ENCODE results near the gene CAPN5. TPM values are rescaled to one million over a fixed set of nuclear protein-coding genes. Genes with fewer than 3 reads are reported as not detected.

The CAPN5 gene
- total and polyA plus RNA-seq, 2 of the 13 experiments (the other 11 are each of a cell fraction or from before 2014, with no cell fraction given), result 0.27 to 1.2 TPM

DNA sequence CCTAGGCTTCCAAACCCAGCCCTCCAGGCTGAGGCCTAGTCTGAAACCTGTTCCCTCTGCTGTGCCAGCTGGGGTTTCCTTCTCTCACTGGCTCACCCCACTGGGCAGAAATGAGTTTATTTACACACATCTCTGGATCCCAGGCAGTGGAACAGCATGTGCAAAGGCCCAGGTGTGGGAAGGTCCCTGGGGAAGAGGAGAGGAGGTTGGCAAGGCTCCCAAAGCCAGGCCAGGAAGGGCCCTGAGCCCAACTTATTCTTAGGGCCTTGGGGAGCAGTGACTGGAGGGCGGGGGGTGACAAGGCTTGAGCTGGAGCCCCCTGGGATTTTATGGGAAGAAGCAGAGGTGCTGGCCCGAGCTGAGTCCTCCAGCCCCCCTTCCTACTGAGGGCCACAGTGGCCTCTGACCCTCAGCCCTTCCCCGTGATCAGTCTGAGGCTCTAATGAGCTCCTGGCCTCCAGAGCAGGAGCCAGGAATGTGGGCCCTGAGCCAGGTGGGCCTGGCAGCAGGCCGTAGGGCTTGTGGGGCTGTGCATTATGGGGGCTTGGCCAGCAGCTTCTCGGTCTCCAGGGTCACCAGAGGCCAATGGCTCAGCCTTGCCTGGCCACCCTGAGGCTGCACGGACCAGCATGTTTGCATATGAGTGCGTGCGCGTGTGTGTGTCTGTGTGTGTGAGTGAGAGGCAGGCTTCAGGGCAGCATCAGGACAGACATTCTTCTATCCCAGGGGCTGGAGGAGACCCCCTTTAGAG is 64.2 kb downstream of the CAPN5 start (continued):
- TF ChIP-seq GABPA (IDR thresholded peaks at IDR 0.05; ENCODE audit: low read depth, low read length) (no peak), GABPA (CRISPR knock-in tag; IDR thresholded peaks at IDR 0.05; ENCODE audit: low read depth) (no peak), NR2F6 (IDR thresholded peaks at IDR 0.05) (peak; percentile 91), NR2F6 (CRISPR knock-in tag; IDR thresholded peaks at IDR 0.05) (peak; percentile 96), BRCA1 (CRISPR knock-in tag; IDR thresholded peaks at IDR 0.05) (no peak), U2AF2 (IDR thresholded peaks at IDR 0.05; ENCODE audit: low read depth, low read length) (no peak), FLYWCH1 (CRISPR knock-in tag; IDR thresholded peaks at IDR 0.05) (no peak), ZNF792 (CRISPR knock-in tag; IDR thresholded peaks at IDR 0.05) (peak; percentile 26; the same call in 1 of the 2 replicates), KLF13 (CRISPR knock-in tag; IDR thresholded peaks at IDR 0.05) (no peak), ZFP36L2 (CRISPR knock-in tag; IDR thresholded peaks at IDR 0.05) (no peak), MEIS1 (CRISPR knock-in tag; IDR thresholded peaks at IDR 0.05; ENCODE audit: borderline replicate concordance) (no peak), SIX4 (CRISPR knock-in tag; IDR thresholded peaks at IDR 0.05) (no peak), ZMYM4 (CRISPR knock-in tag; IDR thresholded peaks at IDR 0.05) (peak; percentile 70), EP300 (IDR thresholded peaks at IDR 0.05; ENCODE audit: low read depth in 2 of 2, low read length in 2 of 2) (peak in 1 of 2 experiments; percentile 49; a peak in 1 of 4 replicates), EP300 (CRISPR knock-in tag; IDR thresholded peaks at IDR 0.05; ENCODE audit: borderline replicate concordance) (no peak; the same call in 1 of the 2 replicates)
- TF ChIP-seq, protein P1, sequence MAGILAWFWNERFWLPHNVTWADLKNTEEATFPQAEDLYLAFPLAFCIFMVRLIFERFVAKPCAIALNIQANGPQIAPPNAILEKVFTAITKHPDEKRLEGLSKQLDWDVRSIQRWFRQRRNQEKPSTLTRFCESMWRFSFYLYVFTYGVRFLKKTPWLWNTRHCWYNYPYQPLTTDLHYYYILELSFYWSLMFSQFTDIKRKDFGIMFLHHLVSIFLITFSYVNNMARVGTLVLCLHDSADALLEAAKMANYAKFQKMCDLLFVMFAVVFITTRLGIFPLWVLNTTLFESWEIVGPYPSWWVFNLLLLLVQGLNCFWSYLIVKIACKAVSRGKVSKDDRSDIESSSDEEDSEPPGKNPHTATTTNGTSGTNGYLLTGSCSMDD (CRISPR knock-in tag; IDR thresholded peaks at IDR 0.05), result no peak
- TF ChIP-seq, protein P2, sequence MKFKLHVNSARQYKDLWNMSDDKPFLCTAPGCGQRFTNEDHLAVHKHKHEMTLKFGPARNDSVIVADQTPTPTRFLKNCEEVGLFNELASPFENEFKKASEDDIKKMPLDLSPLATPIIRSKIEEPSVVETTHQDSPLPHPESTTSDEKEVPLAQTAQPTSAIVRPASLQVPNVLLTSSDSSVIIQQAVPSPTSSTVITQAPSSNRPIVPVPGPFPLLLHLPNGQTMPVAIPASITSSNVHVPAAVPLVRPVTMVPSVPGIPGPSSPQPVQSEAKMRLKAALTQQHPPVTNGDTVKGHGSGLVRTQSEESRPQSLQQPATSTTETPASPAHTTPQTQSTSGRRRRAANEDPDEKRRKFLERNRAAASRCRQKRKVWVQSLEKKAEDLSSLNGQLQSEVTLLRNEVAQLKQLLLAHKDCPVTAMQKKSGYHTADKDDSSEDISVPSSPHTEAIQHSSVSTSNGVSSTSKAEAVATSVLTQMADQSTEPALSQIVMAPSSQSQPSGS (CRISPR knock-in tag; IDR thresholded peaks at IDR 0.05), result 0 out of 2 replicates have a peak, but pooled peaks have one; percentile 38
- TF ChIP-seq, protein P3, sequence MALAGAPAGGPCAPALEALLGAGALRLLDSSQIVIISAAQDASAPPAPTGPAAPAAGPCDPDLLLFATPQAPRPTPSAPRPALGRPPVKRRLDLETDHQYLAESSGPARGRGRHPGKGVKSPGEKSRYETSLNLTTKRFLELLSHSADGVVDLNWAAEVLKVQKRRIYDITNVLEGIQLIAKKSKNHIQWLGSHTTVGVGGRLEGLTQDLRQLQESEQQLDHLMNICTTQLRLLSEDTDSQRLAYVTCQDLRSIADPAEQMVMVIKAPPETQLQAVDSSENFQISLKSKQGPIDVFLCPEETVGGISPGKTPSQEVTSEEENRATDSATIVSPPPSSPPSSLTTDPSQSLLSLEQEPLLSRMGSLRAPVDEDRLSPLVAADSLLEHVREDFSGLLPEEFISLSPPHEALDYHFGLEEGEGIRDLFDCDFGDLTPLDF (CRISPR knock-in tag; IDR thresholded peaks at IDR 0.05), result no peak
- TF ChIP-seq, protein P4, sequence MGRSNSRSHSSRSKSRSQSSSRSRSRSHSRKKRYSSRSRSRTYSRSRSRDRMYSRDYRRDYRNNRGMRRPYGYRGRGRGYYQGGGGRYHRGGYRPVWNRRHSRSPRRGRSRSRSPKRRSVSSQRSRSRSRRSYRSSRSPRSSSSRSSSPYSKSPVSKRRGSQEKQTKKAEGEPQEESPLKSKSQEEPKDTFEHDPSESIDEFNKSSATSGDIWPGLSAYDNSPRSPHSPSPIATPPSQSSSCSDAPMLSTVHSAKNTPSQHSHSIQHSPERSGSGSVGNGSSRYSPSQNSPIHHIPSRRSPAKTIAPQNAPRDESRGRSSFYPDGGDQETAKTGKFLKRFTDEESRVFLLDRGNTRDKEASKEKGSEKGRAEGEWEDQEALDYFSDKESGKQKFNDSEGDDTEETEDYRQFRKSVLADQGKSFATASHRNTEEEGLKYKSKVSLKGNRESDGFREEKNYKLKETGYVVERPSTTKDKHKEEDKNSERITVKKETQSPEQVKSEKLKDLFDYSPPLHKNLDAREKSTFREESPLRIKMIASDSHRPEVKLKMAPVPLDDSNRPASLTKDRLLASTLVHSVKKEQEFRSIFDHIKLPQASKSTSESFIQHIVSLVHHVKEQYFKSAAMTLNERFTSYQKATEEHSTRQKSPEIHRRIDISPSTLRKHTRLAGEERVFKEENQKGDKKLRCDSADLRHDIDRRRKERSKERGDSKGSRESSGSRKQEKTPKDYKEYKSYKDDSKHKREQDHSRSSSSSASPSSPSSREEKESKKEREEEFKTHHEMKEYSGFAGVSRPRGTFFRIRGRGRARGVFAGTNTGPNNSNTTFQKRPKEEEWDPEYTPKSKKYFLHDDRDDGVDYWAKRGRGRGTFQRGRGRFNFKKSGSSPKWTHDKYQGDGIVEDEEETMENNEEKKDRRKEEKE (IDR thresholded peaks at IDR 0.05), result no peak
- TF ChIP-seq, protein P5, sequence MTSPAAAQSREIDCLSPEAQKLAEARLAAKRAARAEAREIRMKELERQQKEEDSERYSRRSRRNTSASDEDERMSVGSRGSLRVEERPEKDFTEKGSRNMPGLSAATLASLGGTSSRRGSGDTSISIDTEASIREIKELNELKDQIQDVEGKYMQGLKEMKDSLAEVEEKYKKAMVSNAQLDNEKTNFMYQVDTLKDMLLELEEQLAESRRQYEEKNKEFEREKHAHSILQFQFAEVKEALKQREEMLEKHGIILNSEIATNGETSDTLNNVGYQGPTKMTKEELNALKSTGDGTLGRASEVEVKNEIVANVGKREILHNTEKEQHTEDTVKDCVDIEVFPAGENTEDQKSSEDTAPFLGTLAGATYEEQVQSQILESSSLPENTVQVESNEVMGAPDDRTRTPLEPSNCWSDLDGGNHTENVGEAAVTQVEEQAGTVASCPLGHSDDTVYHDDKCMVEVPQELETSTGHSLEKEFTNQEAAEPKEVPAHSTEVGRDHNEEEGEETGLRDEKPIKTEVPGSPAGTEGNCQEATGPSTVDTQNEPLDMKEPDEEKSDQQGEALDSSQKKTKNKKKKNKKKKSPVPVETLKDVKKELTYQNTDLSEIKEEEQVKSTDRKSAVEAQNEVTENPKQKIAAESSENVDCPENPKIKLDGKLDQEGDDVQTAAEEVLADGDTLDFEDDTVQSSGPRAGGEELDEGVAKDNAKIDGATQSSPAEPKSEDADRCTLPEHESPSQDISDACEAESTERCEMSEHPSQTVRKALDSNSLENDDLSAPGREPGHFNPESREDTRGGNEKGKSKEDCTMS (CRISPR knock-in tag; conservative IDR thresholded peaks at IDR 0.05), result no peak
- TF ChIP-seq, protein P6, sequence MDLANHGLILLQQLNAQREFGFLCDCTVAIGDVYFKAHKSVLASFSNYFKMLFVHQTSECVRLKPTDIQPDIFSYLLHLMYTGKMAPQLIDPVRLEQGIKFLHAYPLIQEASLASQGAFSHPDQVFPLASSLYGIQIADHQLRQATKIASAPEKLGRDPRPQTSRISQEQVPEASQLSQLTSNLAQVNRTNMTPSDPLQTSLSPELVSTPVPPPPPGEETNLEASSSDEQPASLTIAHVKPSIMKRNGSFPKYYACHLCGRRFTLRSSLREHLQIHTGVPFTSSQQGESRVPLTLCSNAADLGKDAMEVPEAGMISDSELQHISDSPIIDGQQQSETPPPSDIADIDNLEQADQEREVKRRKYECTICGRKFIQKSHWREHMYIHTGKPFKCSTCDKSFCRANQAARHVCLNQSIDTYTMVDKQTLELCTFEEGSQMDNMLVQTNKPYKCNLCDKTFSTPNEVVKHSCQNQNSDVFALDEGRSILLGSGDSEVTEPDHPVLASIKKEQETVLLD (CRISPR knock-in tag; IDR thresholded peaks at IDR 0.05; ENCODE audit: low read depth), result no peak

All from HepG2 (cell line).